ENCODE results near the gene CCDC8.

Gene CCDC8

GRCh38 chr19:46374536-46375475, 38.6 kb downstream of the CCDC8 start:
- Mint-ChIP-seq H3K27me3 (no peaks in the 10 kb centered on the region), H3K36me3 (ENCODE audit: low read depth) (peaks cover 83% of the 10 kb centered on the region), H3K9me3 (no peaks in the 10 kb centered on the region), H3K4me1 (ENCODE audit: low read depth) (no peaks in the 10 kb centered on the region), H3K27ac (no peak overlapping the region), H3K4me3 (no peak overlapping the region)
- intact Hi-C loops (cut with micrococcal nuclease): no loop called here

DNA sequence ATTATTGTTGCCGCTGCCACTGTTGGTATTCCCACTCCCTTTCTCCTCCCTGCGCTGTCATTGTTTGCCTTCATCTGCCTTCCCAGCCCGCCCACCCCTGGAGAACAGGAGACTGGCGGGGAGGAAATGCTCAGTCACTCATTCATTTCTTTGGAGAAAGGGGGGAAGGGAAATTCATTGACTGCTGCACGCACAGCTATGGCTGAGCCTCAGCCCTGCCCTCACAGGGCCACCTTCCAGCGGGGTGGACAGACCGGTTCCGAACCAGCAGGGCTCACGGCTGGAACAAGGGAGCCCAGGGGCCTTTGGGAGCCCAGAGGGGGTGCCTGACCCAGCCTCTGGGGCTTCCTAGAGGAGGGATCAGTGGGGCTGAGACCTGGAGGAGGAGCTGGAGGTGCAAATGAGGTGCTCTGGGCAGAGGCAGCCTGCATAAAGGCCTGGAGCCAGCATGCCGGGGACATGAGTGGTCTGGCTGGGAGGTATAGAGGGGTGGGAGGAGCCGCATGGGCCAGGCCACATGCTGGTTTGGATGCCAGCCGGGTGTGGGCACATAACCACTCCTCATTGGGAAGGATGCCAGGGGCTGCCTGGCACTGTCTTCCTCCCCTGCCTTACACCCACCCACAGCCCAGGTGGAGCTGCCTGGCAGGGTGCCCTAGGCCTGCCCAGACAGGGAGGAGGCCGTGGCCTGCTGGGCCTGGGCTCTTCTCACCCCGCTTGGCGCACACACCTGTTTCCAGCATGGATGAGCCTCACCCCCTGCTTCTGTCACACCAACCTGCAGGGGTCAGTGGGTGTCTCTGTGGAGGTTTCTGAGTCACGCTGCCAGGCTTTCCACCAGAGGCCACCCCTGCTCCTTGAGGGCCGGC, 39.6 kb downstream of the CCDC8 start:
- H3K9me3 Mint-ChIP-seq: no peaks in the 10 kb centered on the region
- H3K4me3 Mint-ChIP-seq: no peak overlapping the region
- intact Hi-C loops (cut with micrococcal nuclease): no loop called here

GRCh38 chr19:46372901-46373490, 40.4 kb downstream of the CCDC8 start:
- H3K27me3 Mint-ChIP-seq: no peaks in the 10 kb centered on the region
- no peaks in the 10 kb centered on the region for H3K4me1 Mint-ChIP-seq (ENCODE audit: low read depth)
- intact Hi-C loops (cut with micrococcal nuclease): no loop called here
- H3K36me3 Mint-ChIP-seq (ENCODE audit: low read depth): peaks cover 78% of the 10 kb centered on the region
- H3K9me3 Mint-ChIP-seq: no peaks in the 10 kb centered on the region
- H3K4me3 Mint-ChIP-seq: no peak overlapping the region
- no peak overlapping the region for H3K27ac Mint-ChIP-seq

More for the DNA sequence above, 39.6 kb downstream of the CCDC8 start:
- Mint-ChIP-seq H3K36me3 (ENCODE audit: low read depth) (peaks cover 80% of the 10 kb centered on the region), H3K27ac (no peak overlapping the region), H3K4me1 (ENCODE audit: low read depth) (no peaks in the 10 kb centered on the region), H3K27me3 (no peaks in the 10 kb centered on the region)

GRCh38 chr19:46371371-46371901, 41.9 kb downstream of the CCDC8 start:
- no peaks in the 10 kb centered on the region for H3K4me1 Mint-ChIP-seq (ENCODE audit: low read depth)
- intact Hi-C loops (cut with micrococcal nuclease): no loop called here

DNA sequence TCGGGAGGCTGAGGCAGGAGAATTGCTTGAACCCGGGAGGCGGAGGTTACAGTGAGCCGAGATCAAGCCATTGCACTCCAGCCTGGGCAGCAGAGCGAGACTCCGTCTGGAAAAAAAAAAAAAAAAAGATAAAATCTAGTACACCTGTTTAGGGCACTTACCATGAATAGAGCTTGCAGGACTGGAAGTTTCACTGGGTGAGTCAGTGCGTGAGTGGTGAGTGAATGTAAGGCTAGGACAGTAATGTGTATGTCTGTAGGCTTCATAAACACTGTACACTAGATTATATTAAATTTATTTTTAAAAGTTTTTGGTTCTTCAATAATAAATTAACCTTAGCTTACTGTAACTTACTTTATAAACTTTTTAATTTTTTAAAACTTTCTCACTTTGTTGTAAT, 43.5 kb downstream of the CCDC8 start:
- no peaks in the 10 kb centered on the region for H3K4me1 Mint-ChIP-seq (ENCODE audit: low read depth)
- intact Hi-C loops (cut with micrococcal nuclease): no loop called here

More at GRCh38 chr19:46371371-46371901, 41.9 kb downstream of the CCDC8 start:
- no peak overlapping the region for H3K27ac Mint-ChIP-seq
- H3K9me3 Mint-ChIP-seq: no peaks in the 10 kb centered on the region
- H3K27me3 Mint-ChIP-seq: no peaks in the 10 kb centered on the region
- H3K36me3 Mint-ChIP-seq (ENCODE audit: low read depth): peaks cover 78% of the 10 kb centered on the region
- H3K4me3 Mint-ChIP-seq: no peak overlapping the region

DNA sequence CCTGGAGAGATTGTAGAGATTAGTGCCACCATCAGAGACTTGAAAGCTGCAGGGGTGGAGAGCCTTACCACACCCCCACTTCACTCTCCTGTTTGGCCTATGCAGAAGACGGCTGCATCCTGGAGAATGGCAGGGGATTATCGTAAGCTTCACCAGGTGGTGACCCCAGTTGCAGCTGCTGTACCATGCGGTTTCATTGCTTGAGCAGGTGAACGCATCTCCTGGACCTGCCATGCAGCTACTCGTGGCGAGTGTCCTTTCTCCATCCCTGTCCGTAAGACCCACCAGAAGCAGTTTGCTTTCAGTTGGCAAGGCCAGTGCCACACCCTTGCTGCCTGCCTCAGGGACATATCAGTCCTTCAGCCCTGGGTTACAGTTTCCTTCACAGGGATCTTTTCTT, 45.2 kb downstream of the CCDC8 start:
- H3K9me3 Mint-ChIP-seq: no peaks in the 10 kb centered on the region
- H3K36me3 Mint-ChIP-seq (ENCODE audit: low read depth): peaks cover 73% of the 10 kb centered on the region
- no peaks in the 10 kb centered on the region for H3K27me3 Mint-ChIP-seq
- no peak overlapping the region for H3K4me3 Mint-ChIP-seq
- intact Hi-C loops (cut with micrococcal nuclease): no loop called here
- H3K4me1 Mint-ChIP-seq (ENCODE audit: low read depth): no peaks in the 10 kb centered on the region
- H3K27ac Mint-ChIP-seq: no peak overlapping the region

More for the DNA sequence above, 43.5 kb downstream of the CCDC8 start:
- H3K27ac Mint-ChIP-seq: no peak overlapping the region
- no peaks in the 10 kb centered on the region for H3K27me3 Mint-ChIP-seq
- H3K9me3 Mint-ChIP-seq: no peaks in the 10 kb centered on the region
- no peak overlapping the region for H3K4me3 Mint-ChIP-seq
- H3K36me3 Mint-ChIP-seq (ENCODE audit: low read depth): peaks cover 72% of the 10 kb centered on the region

DNA sequence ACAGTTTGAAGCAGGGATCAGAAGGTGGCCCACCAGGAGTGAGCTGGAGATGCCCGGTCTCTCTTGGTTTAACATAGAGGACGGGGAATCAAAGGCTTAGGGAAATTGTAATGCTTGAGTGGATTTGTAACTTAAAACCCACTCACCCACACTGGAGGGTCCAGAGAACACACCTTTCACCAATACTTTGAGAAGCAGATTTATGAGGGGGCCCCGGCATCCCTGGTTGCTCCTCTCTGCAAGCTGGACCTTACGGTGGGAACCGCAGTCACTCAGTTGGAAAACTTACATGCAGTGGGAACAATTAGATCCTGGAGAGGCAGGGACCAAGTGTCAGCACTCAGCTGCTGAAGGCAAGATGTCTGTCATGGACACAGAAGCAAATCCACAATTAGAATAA, 45.9 kb downstream of the CCDC8 start:
- H3K36me3 Mint-ChIP-seq (ENCODE audit: low read depth): peaks cover 73% of the 10 kb centered on the region
- no peaks in the 10 kb centered on the region for H3K9me3 Mint-ChIP-seq
- intact Hi-C loops (cut with micrococcal nuclease): no loop called here
- no peaks in the 10 kb centered on the region for H3K27me3 Mint-ChIP-seq
- H3K27ac Mint-ChIP-seq: no peak overlapping the region
- H3K4me3 Mint-ChIP-seq: no peak overlapping the region
- H3K4me1 Mint-ChIP-seq (ENCODE audit: low read depth): no peaks in the 10 kb centered on the region

DNA sequence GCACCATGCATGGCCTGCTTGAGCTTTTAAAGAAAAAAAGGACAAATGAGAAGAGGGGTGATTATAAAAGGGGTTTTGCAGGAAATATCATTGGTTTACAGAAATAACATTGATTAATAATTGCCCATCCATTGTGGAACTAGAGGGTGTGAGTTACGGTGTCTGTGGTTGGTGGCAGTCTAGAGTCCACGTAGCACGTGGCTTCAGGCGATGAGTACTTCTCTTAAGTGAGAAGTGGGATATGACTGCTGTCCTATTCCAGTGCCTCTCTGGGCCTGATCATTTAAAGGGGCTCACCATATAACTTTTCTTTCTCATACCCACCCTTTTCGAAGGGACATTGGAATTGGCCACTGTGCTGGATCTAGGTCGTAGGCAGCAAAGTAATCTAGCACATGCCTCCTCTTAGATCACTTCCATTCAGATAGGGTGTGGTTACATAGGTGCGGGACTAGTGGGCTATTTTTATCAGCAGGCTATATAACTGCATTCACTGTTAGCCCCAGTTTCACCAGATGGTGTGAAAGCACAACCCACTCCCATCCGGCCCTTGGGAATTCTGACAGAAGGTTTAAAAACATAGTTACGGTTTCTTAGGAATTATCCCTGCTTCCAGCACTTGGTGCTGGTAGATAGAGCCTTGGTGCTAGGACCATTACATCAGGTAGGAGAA, 46.6 kb downstream of the CCDC8 start:
- intact Hi-C loops (cut with micrococcal nuclease): no loop called here
- Mint-ChIP-seq H3K27ac (no peak overlapping the region), H3K36me3 (ENCODE audit: low read depth) (peaks cover 70% of the 10 kb centered on the region)

GRCh38 chr19:46365561-46365960, 47.8 kb downstream of the CCDC8 start:
- H3K9me3 Mint-ChIP-seq: no peaks in the 10 kb centered on the region
- no peaks in the 10 kb centered on the region for H3K4me1 Mint-ChIP-seq (ENCODE audit: low read depth)
- H3K27ac Mint-ChIP-seq: no peak overlapping the region
- H3K27me3 Mint-ChIP-seq: no peaks in the 10 kb centered on the region
- no peak overlapping the region for H3K4me3 Mint-ChIP-seq
- H3K36me3 Mint-ChIP-seq (ENCODE audit: low read depth): peaks cover 65% of the 10 kb centered on the region
- intact Hi-C loops (cut with micrococcal nuclease): no loop called here

More for the DNA sequence above, 46.6 kb downstream of the CCDC8 start:
- H3K4me1 Mint-ChIP-seq (ENCODE audit: low read depth): no peaks in the 10 kb centered on the region
- H3K4me3 Mint-ChIP-seq: no peak overlapping the region
- H3K27me3 Mint-ChIP-seq: no peaks in the 10 kb centered on the region
- no peaks in the 10 kb centered on the region for H3K9me3 Mint-ChIP-seq

GRCh38 chr19:46364359-46364758, 49.0 kb downstream of the CCDC8 start:
- Mint-ChIP-seq H3K4me1 (ENCODE audit: low read depth) (no peaks in the 10 kb centered on the region), H3K36me3 (ENCODE audit: low read depth) (peaks cover 60% of the 10 kb centered on the region), H3K4me3 (no peak overlapping the region), H3K27me3 (no peaks in the 10 kb centered on the region), H3K9me3 (no peaks in the 10 kb centered on the region), H3K27ac (no peak overlapping the region)
- intact Hi-C loops (cut with micrococcal nuclease): no loop called here

GRCh38 chr19:46361915-46362314, 51.4 kb downstream of the CCDC8 start:
- no peak overlapping the region for H3K27ac Mint-ChIP-seq
- H3K4me3 Mint-ChIP-seq: no peak overlapping the region
- peaks cover 52% of the 10 kb centered on the region for H3K36me3 Mint-ChIP-seq (ENCODE audit: low read depth)
- H3K9me3 Mint-ChIP-seq: no peaks in the 10 kb centered on the region
- intact Hi-C loops (cut with micrococcal nuclease): no loop called here
- no peaks in the 10 kb centered on the region for H3K27me3 Mint-ChIP-seq
- H3K4me1 Mint-ChIP-seq (ENCODE audit: low read depth): no peaks in the 10 kb centered on the region
